HG03095 (cell line): ENCODE results near the gene DYRK1A.

Experiments
- ATAC-seq: cut with Tn5 transposase; IDR thresholded peaks from one replicate; pipeline ENCODE4 v1.9.1; 2021; ENCODE audit warnings: moderate library complexity; ENCODE audit not compliant: unreplicated experiment

Gene DYRK1A

DNA sequence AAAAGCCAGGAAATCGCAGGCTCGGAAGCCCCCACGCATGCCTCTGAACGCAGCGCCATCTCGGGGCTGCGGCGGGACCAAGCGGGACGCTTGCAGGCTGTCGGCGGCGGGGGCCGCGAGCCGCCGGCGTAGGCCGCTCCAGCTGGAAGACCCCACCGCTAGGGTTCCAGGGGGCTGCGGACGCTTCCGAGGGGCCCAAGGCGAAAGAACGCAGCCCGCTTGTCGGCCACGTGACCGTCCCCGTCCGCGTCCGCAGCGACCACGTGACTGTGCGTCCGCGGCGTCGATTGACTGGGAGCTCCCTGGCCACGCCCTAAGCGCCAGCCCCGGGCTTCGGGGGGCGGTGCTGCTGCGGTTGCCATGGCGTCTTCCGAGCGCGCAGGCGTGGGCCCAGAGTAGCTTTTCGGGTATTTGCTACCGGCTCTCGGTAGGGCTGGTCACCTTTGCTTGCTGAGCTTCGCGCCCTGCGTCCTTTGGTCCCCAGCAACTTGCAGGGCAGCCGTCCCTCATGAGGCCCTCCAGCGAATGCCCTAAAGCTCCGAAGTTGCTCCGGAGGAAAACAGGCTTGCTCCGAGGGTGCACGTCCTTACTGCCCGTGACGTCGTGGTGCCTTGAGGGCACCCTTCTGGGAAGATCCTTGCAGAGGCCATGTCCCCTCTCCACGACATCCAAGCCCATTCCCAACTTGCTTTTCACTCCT lies 197.2 kb downstream of the DYRK1A start:
- peak; percentile 91 for ATAC-seq

GRCh38 chr21:37564341-37564923 lies 197.9 kb downstream of the DYRK1A start:
- peak; percentile 46 for ATAC-seq

- no peak for ATAC-seq
Observed at GRCh38 chr21:37564924-37565529, 198.5 kb downstream of the DYRK1A start.

DNA sequence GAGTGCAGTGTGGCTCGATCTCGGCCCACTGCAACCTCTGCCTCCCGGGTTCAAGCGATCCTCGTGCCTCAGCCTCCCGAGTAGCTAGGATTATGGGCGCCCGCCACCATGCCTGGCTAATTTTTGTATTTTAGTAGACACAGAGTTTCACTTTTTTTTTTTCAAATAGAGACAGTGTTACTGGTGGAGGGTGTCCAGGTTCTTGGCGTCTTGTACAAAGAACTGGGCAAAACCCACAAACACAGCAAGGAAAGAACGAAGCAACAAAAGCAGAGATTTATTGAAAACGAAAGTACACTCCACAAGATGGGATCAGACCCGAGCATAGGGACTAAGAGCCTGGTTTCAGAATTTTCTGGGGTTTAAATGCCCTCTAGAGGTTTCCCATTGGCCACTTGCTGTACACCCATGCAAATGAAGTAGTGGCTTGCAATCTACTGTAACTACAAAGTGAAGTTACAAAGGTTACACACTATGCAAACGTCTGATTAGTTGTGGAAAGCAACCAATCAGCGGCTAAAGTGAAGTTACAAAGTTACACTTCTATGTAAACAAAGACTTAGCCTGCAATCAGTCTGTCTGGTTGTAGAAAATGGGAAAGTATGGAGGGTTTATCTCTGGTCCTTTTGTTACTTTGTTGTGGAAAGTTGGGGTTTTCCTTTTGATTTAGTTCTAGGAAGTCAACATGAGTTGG lies 199.1 kb downstream of the DYRK1A start:
- ATAC-seq, result no peak

DNA sequence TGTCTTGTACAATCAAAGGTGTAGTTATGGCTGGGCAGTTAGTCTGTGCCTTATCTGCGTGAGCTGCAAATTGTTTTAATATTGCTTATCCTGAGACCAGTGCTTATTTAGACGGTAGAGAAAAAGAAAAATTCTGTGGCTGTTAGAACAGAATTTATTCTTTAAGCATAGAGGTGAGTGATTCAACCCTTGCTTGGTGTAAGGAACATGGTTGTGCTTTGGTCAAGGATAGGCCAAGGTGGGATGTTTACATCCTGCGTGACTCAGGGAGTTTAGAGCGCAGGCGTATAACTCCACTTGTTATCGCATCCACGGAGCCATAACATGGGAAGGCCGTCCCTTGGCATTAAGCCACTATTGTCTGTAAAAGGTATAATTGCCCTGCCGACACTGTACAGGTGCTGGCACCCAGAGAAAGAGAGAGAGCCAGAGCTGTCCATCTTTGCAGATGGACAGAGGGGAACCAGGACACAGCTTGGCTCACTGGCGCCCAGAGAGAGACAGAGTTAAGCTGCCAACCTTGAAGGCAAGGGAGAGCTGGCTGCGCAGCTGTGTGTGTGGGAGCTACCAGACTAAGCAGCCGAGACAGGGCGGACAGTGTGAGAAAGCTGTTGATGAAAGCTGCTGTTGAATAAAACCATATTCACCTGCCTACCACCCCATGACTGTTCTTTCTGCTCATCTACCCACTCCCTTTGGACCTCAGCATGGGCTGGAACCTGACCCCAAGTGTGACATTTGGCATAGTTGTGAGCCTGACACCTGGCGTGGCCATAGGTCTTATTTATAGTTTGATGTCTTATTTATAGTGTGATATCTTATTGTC lies 200.4 kb downstream of the DYRK1A start:
- no peak for ATAC-seq

GRCh38 chr21:37568415-37568814 lies 201.8 kb downstream of the DYRK1A start:
- ATAC-seq, result no peak

- ATAC-seq, result no peak
Observed at GRCh38 chr21:37568916-37569315, 202.3 kb downstream of the DYRK1A start.

- no peak for ATAC-seq
Observed at GRCh38 chr21:37571442-37571841, 204.9 kb downstream of the DYRK1A start.

DNA sequence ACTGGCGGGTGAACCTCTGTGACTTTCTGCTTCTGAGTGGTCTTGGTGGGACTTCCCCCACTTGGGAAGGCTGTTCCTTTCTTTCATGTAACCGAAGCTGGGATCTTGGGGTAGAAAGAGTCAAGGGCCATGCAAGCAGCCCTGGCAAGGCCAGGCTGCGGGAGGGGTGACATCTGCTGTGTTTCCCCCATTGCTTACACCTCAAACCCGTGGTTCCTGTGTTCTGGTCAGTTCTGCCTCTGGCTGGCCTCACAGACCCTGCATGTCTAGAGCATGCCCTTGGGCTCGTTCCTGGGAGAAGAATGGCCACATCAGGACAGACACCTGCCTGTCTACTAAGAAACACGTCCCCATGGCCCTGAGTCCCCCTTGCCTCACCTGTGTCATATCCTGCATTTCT lies 207.7 kb downstream of the DYRK1A start:
- ATAC-seq, result no peak

DNA sequence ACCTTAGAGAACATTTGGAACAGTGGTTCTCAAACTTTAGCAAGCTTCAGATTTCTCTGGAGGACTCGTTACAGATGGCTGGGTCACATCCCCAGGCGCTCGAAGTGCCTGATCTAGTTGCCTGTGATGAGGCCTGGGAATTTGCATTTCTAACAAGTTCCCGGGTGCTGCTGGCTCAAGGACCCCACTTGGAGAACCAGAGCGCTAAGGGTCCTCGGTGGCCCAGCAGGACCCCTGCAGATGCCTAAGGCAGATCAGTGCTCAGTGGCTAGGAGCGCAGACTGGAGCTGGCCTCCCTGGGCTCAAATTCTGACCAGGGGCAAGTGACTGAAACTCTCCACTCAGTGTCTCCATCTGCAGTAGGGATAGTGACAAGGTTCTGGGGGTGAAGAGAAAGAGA lies 208.2 kb downstream of the DYRK1A start:
- no peak for ATAC-seq

GRCh38 chr21:37575580-37575979 lies 209.0 kb downstream of the DYRK1A start:
- no peak for ATAC-seq
